ENCODE measurements around the gene ZSWIM2.
"Not testable (repeated sequence)": the region's sequence is repeated elsewhere in the genome, so short reads cannot be mapped to it uniquely, and the experiment has no call there.

The ZSWIM2 gene

GRCh38 chr2:186835628-186836027, 13.3 kb downstream of the ZSWIM2 start:
- no peak for DNase-seq (ENCODE audit: extremely low spot score)
- no peak for TF ChIP-seq ELF4 (IDR thresholded peaks at IDR 0.05)
- no peak for TF ChIP-seq ARNT (IDR thresholded peaks at IDR 0.05)
- no peak for TF ChIP-seq FOXK2 (IDR thresholded peaks at IDR 0.05)
- no peak for TF ChIP-seq FOXA1 (IDR thresholded peaks at IDR 0.05)
- no peak for TF ChIP-seq FOXM1 (IDR thresholded peaks at IDR 0.05; ENCODE audit: borderline replicate concordance)
- TF ChIP-seq LEF1 (IDR thresholded peaks at IDR 0.05; ENCODE audit: borderline replicate concordance) = no peak
- TF ChIP-seq L3MBTL2 (conservative IDR thresholded peaks at IDR 0.05) = no peak
- TF ChIP-seq ZNF384 (IDR thresholded peaks at IDR 0.05) = no peak
- TF ChIP-seq TARDBP (IDR thresholded peaks at IDR 0.05) = no peak
- TF ChIP-seq SUZ12 (IDR thresholded peaks at IDR 0.05) = no peak
- no peak for TF ChIP-seq SP1 (IDR thresholded peaks at IDR 0.05)
- TF ChIP-seq HDGF (IDR thresholded peaks at IDR 0.05; ENCODE audit: borderline replicate concordance) = no peak
- TF ChIP-seq PKNOX1 (IDR thresholded peaks at IDR 0.05) = no peak
- no peak for TF ChIP-seq BHLHE40 (IDR thresholded peaks at IDR 0.05; ENCODE audit: borderline replicate concordance)
- no peak for TF ChIP-seq NFRKB (IDR thresholded peaks at IDR 0.05)
- TF ChIP-seq CTBP1 (IDR thresholded peaks at IDR 0.05; ENCODE audit: borderline replicate concordance) = no peak
- POLR2A ChIA-PET = no interaction called here
- CTCF ChIA-PET = no interaction called here

DNA sequence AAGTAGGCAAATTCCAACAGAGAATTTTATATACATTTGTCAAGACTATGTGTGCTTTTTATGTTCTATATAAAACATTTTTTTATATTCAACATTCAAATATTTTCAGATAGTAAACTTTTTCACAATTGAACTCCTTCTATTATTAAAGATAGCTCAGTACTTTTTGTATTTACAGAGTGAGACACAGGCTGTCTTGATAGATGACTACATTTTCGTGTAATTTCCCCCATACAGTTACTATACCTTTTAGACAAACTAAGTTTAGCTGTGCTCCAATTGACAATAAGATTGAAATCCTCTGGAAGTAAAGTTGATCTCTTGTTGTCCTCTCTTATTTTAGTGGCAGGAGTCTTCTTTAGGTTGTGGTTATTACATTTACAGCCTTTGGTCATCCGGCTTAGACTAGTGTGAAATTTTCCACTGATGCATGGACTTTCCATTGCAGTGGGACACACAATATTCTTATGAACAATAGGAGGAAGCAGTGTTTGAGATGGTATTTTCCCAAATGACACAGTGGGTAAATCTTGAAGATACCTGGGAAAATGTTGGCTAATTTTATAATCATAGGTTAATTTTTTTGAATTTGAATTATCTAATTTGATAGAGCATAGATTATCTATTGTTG, 21.0 kb downstream of the ZSWIM2 start:
- no peak for DNase-seq (ENCODE audit: extremely low spot score)
- ChIA-PET POLR2A (no interaction called here), CTCF (no interaction called here)
- TF ChIP-seq LEF1 (IDR thresholded peaks at IDR 0.05; ENCODE audit: borderline replicate concordance) = no peak
- TF ChIP-seq ARNT (IDR thresholded peaks at IDR 0.05) = no peak
- TF ChIP-seq SP1 (IDR thresholded peaks at IDR 0.05) = no peak
- TF ChIP-seq L3MBTL2 (conservative IDR thresholded peaks at IDR 0.05) = no peak
- TF ChIP-seq HDGF (IDR thresholded peaks at IDR 0.05; ENCODE audit: borderline replicate concordance) = no peak
- TF ChIP-seq FOXK2 (IDR thresholded peaks at IDR 0.05) = no peak
- no peak for TF ChIP-seq TARDBP (IDR thresholded peaks at IDR 0.05)

- POLR2A ChIA-PET = no interaction called here
- TF ChIP-seq FOXA1 (IDR thresholded peaks at IDR 0.05) = no peak
- no peak for TF ChIP-seq LEF1 (IDR thresholded peaks at IDR 0.05; ENCODE audit: borderline replicate concordance)
- no peak for TF ChIP-seq ELF4 (IDR thresholded peaks at IDR 0.05)
- TF ChIP-seq SUZ12 (IDR thresholded peaks at IDR 0.05) = no peak
- TF ChIP-seq NFRKB (IDR thresholded peaks at IDR 0.05) = no peak
- no peak for TF ChIP-seq PKNOX1 (IDR thresholded peaks at IDR 0.05)
- no peak for TF ChIP-seq CTBP1 (IDR thresholded peaks at IDR 0.05; ENCODE audit: borderline replicate concordance)
- TF ChIP-seq FOXK2 (IDR thresholded peaks at IDR 0.05) = no peak
- TF ChIP-seq L3MBTL2 (conservative IDR thresholded peaks at IDR 0.05) = no peak
- no peak for TF ChIP-seq SP1 (IDR thresholded peaks at IDR 0.05)
- no peak for TF ChIP-seq BHLHE40 (IDR thresholded peaks at IDR 0.05; ENCODE audit: borderline replicate concordance)
- TF ChIP-seq HDGF (IDR thresholded peaks at IDR 0.05; ENCODE audit: borderline replicate concordance) = no peak
- TF ChIP-seq TARDBP (IDR thresholded peaks at IDR 0.05) = no peak
- CTCF ChIA-PET = no interaction called here
- no peak for DNase-seq (ENCODE audit: extremely low spot score)
These were observed 21.6 kb downstream of the ZSWIM2 start for GRCh38 chr2:186827411-186827810.

DNA sequence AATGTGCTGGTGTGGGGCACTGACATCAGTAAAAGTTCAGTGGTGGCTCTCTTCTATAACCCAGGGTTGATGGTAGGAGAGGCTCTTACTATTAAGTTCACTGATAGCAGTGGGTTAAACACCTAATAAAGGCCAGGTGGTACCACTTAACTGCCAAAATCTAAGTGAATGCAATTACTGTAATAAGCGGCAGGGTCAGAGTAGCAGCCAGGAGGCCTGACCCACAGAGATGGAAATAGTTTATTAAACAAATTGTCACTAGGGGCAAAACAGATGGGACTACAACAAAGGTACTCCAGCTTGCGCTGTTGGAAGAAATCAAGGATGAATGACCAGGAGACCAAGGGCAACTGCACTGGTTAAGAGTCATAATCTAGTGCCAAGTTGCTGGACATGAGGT, 26.6 kb downstream of the ZSWIM2 start:
- TF ChIP-seq ARNT (IDR thresholded peaks at IDR 0.05) (no peak), CTBP1 (IDR thresholded peaks at IDR 0.05; ENCODE audit: borderline replicate concordance) (no peak), FOXM1 (IDR thresholded peaks at IDR 0.05; ENCODE audit: borderline replicate concordance) (no peak), ELF4 (IDR thresholded peaks at IDR 0.05) (no peak), FOXK2 (IDR thresholded peaks at IDR 0.05) (no peak), HDGF (IDR thresholded peaks at IDR 0.05; ENCODE audit: borderline replicate concordance) (no peak), BHLHE40 (IDR thresholded peaks at IDR 0.05; ENCODE audit: borderline replicate concordance) (no peak), SUZ12 (IDR thresholded peaks at IDR 0.05) (no peak), SP1 (IDR thresholded peaks at IDR 0.05) (no peak), TARDBP (IDR thresholded peaks at IDR 0.05) (no peak), LEF1 (IDR thresholded peaks at IDR 0.05; ENCODE audit: borderline replicate concordance) (no peak), FOXA1 (IDR thresholded peaks at IDR 0.05) (no peak), L3MBTL2 (conservative IDR thresholded peaks at IDR 0.05) (no peak), NFRKB (IDR thresholded peaks at IDR 0.05) (no peak), ZNF384 (IDR thresholded peaks at IDR 0.05) (no peak), PKNOX1 (IDR thresholded peaks at IDR 0.05) (no peak)
- CTCF ChIA-PET = no interaction called here
- POLR2A ChIA-PET = no interaction called here
- DNase-seq (ENCODE audit: extremely low spot score) = no peak

DNA sequence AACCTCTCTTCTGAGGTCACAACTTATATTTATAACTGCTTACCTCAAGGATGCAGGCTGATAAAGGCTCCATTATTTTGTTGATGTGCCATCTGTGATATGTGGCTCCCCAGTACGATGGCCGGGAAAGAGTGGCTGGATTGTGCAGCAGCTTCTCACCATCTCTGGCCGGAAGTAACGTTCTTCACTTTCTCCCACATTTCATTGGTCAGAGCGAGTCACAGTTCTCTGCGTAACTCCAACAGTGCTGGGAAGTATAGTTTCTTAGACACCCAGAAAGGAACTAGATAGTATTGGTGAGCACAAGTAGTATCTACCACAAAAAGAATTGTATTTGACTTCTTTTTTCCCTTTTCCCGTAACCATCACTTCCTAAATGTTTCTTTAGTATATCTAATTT, 28.7 kb downstream of the ZSWIM2 start:
- no peak for DNase-seq (ENCODE audit: extremely low spot score)
- ChIA-PET CTCF (no interaction called here), POLR2A (no interaction called here)
- TF ChIP-seq FOXM1 (IDR thresholded peaks at IDR 0.05; ENCODE audit: borderline replicate concordance) = no peak
- TF ChIP-seq BHLHE40 (IDR thresholded peaks at IDR 0.05; ENCODE audit: borderline replicate concordance) = no peak

- POLR2A ChIA-PET; DNase-seq (ENCODE audit: extremely low spot score); CTCF ChIA-PET: not testable (repeated sequence)
These were observed 37.2 kb downstream of the ZSWIM2 start for GRCh38 chr2:186811760-186812159.

DNA sequence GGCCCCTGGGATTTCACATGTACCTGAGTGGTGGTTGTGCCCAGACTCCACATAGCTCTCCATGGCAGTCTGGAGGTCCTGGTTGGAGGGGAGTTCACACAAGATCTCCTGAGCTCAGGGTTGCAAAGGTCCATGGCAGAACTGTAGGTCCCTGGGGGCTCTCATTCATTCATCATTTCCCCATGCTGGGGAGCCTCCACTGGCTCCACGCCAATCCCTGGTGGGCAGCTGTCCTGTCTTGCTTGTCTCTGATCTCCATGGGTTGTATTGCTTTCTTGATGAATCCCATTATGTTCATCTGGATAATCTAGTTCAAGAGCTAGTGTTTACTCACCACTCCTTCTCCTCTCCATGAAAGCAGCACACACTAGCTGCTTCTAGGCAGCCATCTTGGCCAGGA, 42.4 kb downstream of the ZSWIM2 start:
- POLR2A ChIA-PET = no interaction called here
- CTCF ChIA-PET = no interaction called here
- DNase-seq (ENCODE audit: extremely low spot score) = no peak
- TF ChIP-seq ZNF384 (IDR thresholded peaks at IDR 0.05) (no peak), FOXK2 (IDR thresholded peaks at IDR 0.05) (no peak), NFRKB (IDR thresholded peaks at IDR 0.05) (no peak), CTBP1 (IDR thresholded peaks at IDR 0.05; ENCODE audit: borderline replicate concordance) (no peak), FOXA1 (IDR thresholded peaks at IDR 0.05) (no peak), L3MBTL2 (conservative IDR thresholded peaks at IDR 0.05) (no peak), HDGF (IDR thresholded peaks at IDR 0.05; ENCODE audit: borderline replicate concordance) (no peak), FOXM1 (IDR thresholded peaks at IDR 0.05; ENCODE audit: borderline replicate concordance) (no peak), BHLHE40 (IDR thresholded peaks at IDR 0.05; ENCODE audit: borderline replicate concordance) (no peak)

DNA sequence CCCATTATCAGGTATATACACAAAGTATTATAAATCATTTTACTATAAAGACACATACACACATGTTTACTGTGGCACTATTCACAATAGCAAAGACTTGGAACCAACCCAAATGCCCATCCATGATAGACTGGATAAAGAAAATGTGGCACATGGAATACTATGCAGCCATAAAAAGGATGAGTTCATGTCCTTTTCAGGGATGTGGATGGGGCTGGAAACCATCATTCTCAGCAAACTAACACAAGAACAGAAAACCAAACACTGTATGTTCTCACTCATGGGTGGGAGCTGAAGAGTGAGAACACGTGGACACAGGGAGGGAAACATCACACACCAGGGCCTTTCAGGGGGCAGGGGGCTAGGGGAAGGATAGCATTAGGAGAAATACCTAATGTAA, 50.4 kb downstream of the ZSWIM2 start:
- POLR2A ChIA-PET; CTCF ChIA-PET; DNase-seq (ENCODE audit: extremely low spot score): not testable (repeated sequence)

All from HEK293T (cell line).